HEK293 (cell line): ENCODE results near the gene C2orf72.

ENCODE experiments used
- CTCF ChIP-seq: fragments of 450-650 bp; formaldehyde crosslinking; IDR thresholded peaks from 2 replicates; pipeline ENCODE4 v1.5.1; 2016; ENCODE audit warnings: missing biosample characterization, missing genetic modification characterization
- MEIS1 ChIP-seq: sonication (generic); formaldehyde crosslinking; IDR thresholded peaks from 2 replicates; pipeline ENCODE4 v1.8.1; 2022; ENCODE audit warnings: missing genetic modification reagents, mild to moderate bottlenecking, borderline replicate concordance
- PBX3 ChIP-seq: sonication (generic); formaldehyde crosslinking; IDR thresholded peaks from 2 replicates; pipeline ENCODE4 v1.8.1; 2022; ENCODE audit warnings: mild to moderate bottlenecking, moderate library complexity, missing genetic modification reagents
- ZFP41 ChIP-seq: fragments of 450-650 bp; formaldehyde crosslinking; IDR thresholded peaks from 2 replicates; pipeline ENCODE4 v1.5.1; 2016; ENCODE audit warnings: missing biosample characterization, missing genetic modification characterization, borderline replicate concordance
- ZNF133 ChIP-seq: fragments of 450-650 bp; formaldehyde crosslinking; IDR thresholded peaks from 2 replicates; pipeline ENCODE4 v1.5.1; 2016; ENCODE audit warnings: missing biosample characterization, missing genetic modification characterization
- ZNF274 ChIP-seq, 2 experiments: fragments of 200-500 bp in 1 of 2; fragments of 450-650 bp in 1 of 2; sonication (Bioruptor generic) in 1 of 2; formaldehyde crosslinking in 1 of 2; IDR thresholded peaks; 2 replicates each; pipeline versions ENCODE4 v1.5.1 to v1.6.1; 2014 to 2016; ENCODE audit warnings: borderline replicate concordance in 1 of 2, inconsistent platforms in 1 of 2, low read length in 1 of 2, missing biosample characterization in 1 of 2, missing genetic modification characterization in 1 of 2
- ZNF623 ChIP-seq: fragments of 450-650 bp; formaldehyde crosslinking; IDR thresholded peaks from 2 replicates; pipeline ENCODE4 v1.5.1; 2016; ENCODE audit warnings: missing biosample characterization, missing genetic modification characterization
- ZNF707 ChIP-seq: fragments of 450-650 bp; formaldehyde crosslinking; IDR thresholded peaks from 2 replicates; pipeline ENCODE4 v1.5.1; 2016; ENCODE audit warnings: missing biosample characterization, missing genetic modification characterization
- ZNF830 ChIP-seq: fragments of 450-650 bp; IDR thresholded peaks from 2 replicates; pipeline ENCODE4 v1.5.0; 2018; ENCODE audit warnings: missing biosample characterization, missing genetic modification characterization, low read depth, mild to moderate bottlenecking, moderate library complexity
- TF ChIP-seq, protein P1 (sequence below): fragments of 450-650 bp; formaldehyde crosslinking; IDR thresholded peaks from 2 replicates; pipeline ENCODE4 v1.5.1; 2016; ENCODE audit warnings: missing biosample characterization, missing genetic modification characterization

- no peak for TF ChIP-seq CTCF
- no peak for TF ChIP-seq ZNF830 (tag by site-specific recombination)
- TF ChIP-seq ZFP41 (tag by site-specific recombination): no peak
- TF ChIP-seq ZNF623 (tag by site-specific recombination): no peak
- no peak for TF ChIP-seq PBX3 (CRISPR knock-in tag)
- TF ChIP-seq, protein P1, sequence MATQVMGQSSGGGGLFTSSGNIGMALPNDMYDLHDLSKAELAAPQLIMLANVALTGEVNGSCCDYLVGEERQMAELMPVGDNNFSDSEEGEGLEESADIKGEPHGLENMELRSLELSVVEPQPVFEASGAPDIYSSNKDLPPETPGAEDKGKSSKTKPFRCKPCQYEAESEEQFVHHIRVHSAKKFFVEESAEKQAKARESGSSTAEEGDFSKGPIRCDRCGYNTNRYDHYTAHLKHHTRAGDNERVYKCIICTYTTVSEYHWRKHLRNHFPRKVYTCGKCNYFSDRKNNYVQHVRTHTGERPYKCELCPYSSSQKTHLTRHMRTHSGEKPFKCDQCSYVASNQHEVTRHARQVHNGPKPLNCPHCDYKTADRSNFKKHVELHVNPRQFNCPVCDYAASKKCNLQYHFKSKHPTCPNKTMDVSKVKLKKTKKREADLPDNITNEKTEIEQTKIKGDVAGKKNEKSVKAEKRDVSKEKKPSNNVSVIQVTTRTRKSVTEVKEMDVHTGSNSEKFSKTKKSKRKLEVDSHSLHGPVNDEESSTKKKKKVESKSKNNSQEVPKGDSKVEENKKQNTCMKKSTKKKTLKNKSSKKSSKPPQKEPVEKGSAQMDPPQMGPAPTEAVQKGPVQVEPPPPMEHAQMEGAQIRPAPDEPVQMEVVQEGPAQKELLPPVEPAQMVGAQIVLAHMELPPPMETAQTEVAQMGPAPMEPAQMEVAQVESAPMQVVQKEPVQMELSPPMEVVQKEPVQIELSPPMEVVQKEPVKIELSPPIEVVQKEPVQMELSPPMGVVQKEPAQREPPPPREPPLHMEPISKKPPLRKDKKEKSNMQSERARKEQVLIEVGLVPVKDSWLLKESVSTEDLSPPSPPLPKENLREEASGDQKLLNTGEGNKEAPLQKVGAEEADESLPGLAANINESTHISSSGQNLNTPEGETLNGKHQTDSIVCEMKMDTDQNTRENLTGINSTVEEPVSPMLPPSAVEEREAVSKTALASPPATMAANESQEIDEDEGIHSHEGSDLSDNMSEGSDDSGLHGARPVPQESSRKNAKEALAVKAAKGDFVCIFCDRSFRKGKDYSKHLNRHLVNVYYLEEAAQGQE (tag by site-specific recombination): no peak
- TF ChIP-seq MEIS1 (CRISPR knock-in tag): no peak
- no peak for TF ChIP-seq ZNF274 (IDR thresholded peaks at IDR 0.05; ENCODE audit: low read length)
- no peak for TF ChIP-seq ZNF274 (tag by site-specific recombination; IDR thresholded peaks at IDR 0.05; ENCODE audit: borderline replicate concordance)
- no peak for TF ChIP-seq ZNF133 (tag by site-specific recombination)
- no peak for TF ChIP-seq ZNF707 (tag by site-specific recombination)
Observed at GRCh38 chr2:231041061-231041689, 3.9 kb downstream of the C2orf72 start.
